Kidney tubule cell (primary cell): Measurements from ENCODE around the gene TMEM131L.
"Not testable (repeated sequence)": the region's sequence is repeated elsewhere in the genome, so short reads cannot be mapped to it uniquely, and the experiment has no call there.

Source experiments
- DNase-seq: peaks from one replicate; pipeline ENCODE4 v3.0.0-alpha.2; 2018; ENCODE audit warnings: low spot score

Gene TMEM131L

DNA sequence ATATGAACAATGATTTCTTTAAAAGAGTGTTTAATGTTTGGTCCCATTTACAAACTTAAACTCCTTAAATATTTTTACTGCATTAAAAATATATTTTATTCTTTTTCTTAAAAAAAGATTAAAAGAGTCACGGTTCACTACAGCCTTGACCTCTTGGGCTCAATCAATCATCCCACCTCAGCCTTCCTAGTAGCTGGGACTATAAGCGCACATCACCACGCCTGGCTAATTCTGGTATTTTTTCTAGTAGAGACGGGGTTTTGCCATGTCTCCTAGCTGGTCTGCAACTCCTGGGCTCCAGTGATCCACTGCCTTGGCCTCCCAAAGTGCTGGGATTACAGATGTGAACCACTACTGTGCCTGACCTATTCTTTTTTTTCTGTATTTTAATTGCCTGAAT, 113.2 kb downstream of the TMEM131L start:
- peak; percentile 24 for DNase-seq

DNA sequence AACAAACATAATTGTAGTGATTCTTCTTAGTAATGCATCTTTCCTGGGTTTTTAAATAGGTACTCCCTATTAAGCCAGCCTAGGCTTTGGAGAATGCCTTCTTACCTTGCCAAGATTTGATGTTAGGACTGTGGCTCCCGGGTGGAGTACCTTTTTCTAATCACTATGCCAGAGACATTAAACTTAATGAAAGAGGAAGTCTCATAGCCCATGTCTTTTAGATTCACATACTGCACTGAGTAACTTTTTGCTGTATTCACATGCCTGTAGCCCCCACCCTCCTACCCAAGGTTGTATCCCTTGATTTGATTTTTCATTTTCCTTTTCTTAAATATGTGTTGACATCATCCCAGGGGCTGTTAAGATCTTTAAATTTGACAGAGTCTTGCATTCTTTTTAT, 113.7 kb downstream of the TMEM131L start:
- DNase-seq: no peak

DNA sequence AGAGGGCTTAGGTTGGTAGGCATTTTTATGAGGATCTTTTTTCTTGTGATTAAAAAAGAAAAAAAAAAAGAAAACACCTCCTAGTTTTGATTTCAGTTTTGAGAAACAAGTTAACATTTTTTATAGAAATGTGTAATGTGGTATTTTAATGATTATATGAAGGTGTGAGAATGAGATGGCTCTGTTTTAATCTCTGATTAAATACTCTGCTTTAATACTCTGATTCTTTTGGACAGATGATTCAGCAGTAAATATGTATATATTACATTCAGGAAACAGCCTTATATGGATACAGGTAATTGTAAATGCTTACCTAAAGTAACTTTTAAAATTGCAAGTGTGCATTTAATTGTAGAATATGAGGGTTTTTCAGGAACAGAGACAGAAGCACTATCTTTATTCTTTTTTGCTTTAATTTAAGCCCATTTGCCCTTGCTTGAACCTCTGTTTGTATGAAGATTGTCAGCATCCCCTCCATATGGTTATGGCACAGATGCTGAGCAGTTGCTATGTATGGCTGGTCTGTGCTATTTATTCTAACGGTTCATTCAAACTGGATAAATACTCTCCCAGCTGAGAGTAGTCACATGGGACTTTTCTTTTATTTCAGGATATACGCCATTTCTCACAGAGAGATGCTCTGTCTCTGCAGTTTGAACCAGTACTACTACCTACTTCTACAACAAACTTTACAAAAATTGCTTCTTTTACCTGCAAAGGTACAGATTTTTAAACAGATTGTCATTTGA, 117.0 kb downstream of the TMEM131L start:
- no peak for DNase-seq

DNA sequence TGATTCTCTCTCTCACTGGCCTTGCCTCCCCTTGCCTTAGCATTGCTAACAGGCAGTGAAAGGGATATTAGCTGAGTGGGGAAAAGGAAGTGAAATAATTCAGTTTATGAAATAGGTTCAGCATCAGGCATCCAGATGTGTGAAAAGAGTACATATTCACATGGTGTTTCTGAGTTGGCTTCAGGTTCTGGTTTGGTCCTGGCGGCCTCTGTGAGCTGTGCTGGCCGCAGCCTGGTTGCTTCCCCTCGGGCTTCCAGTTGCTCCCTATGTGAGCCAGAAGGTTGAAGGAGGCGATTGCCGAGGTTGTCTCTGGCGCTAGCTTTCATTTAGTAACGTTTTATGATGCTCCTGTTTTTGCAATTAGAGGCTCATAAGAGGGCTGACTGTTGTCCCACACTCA, 118.9 kb downstream of the TMEM131L start:
- DNase-seq: no peak

DNA sequence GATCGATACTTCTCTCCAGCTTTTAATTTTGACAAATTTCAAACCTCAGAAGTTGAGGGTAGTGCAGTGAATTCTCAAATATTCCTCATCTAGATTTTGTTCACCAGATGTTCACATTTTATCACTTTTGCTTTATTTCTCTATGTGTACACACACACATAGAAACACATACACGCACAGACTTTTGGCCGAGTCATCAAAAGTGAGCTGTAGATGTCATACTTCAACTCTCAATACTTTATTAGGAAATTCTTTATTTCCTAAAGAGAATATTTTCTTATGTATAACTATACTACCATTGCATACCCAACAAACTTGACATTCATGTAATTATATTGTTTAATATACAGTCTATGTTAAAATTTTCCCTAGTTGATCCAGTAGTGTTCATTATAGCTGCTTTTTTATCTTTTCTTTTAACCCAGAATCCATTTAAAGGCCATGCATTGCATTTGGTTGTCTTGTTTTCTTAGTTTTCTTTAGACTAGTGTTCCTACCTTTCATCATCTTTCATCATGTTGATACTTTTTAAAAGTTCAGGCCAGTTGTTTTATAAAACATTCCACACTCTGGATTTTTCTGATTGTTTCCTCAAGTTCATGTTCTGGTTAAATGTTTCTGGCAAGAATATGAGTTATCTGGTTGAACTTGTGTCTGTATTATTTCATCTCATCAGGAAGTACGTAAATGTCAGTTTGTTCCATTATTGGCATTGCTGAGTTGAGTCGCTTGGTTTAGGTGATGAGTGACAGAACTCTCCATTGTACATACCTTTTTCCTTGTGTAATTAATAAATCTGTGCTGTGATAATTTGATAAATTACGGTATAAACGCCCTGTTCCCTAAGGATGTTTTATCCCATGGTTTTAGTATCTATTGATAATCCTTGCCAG, 123.8 kb downstream of the TMEM131L start:
- no peak for DNase-seq

- DNase-seq: no peak
Measured at GRCh38 chr4:153591441-153591840, 125.3 kb downstream of the TMEM131L start.

- no peak for DNase-seq
Measured at GRCh38 chr4:153592064-153592463, 125.9 kb downstream of the TMEM131L start.

DNA sequence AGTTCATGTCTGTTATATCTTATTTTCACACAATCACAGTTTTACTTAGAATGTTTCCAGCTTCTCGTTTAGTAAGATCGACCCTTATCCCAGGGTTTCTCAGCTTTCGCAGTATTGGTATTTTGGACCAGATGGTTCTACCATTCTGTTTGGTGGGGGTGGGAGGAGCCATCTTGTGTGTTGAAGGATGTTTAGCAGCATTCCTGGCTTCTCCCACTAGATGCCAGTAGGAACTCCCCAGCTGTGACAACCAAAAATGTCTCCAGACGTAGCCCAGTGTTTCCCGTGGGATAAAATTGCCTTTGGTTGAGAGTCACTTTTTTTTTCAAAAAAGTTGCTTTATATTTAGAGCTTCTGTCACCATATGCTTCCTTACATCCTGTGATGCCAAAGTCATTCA, 127.0 kb downstream of the TMEM131L start:
- DNase-seq: no peak

DNA sequence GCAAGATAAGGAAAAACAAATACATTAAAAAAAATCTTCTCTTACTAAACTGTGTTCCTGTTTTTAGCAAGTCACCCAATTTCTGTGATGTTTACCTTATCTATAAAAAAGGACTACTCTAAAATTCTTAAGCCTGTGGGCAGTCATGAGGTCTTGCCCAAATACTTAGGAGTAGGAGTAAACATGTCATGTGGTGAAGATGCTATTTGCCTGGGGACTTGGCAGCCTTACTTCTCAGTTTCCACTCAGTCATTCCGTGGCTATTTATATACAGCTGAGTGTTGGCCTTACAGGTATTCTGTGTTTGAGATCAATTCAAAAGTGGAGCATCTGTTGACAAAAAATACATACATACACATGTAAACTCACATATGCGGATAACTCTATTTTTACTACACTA, 128.1 kb downstream of the TMEM131L start:
- DNase-seq: no peak

DNA sequence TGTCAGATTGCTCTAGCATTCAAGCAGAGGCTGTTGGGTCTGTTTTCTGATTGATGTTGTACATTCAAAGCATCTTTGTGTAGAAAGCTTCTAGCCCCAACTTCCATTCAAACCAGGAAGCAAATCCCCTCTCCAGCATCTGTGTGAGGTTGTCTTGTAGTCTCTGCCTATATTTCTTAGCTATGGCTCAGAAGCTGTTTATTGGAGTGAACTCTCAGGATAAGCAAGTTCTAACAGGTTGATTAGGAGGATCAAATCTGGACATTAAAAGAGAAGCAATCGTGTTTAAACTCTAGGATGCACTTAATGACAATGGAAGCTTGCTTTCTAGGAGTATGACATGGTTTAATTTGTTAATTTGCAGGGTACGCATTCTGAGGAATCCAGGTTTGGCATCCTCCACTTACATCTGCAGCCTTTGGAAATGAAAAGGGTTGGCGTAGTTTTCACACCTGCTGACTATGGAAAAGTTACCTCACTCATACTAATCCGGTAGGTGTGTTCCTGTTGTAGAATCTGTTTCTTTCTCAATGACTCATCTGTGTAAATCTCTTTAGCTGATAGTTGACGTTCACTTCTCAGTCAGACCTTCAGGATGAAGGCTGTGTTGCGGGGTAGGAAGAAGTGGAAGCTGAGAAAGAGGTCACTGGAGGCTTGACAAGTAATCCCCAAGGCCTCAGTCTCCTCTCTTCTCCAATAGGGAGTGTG, 129.9 kb downstream of the TMEM131L start:
- DNase-seq: no peak

DNA sequence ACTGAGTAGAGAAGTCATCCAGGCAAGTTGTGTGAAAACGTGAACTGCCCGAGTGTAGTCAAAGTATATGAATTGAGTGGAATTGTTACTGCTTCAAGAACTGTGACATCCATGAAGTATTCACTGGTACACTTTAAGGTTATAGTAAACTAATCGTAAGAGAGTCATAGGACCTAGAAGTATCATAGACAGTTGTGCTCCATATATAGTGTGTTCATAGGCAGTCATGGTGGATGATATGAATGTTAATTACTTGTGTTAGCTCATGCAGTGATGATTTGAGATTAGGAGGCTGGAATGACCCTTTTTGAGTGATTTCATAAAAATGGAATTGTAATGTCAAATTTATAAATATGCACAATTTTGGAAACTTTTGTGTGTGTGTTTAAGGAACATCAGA, 136.6 kb downstream of the TMEM131L start:
- no peak for DNase-seq

DNA sequence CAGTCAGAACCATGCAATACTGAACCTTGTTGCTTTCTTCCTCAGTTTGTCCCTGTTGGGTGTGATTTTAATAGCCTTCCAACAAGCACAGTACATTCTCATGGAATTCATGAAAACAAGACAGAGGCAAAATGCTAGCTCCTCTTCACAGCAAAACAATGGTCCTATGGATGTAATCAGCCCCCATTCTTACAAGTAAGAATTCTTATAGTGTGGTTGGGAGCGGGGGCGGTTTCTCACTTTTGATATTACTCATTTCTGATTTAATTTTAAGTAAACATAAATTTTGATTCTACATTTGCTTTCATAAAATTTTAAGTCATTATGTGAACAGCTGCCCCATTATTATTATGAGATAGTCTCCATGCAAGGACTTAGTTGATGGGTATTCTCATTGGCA, 137.1 kb downstream of the TMEM131L start:
- no peak for DNase-seq

- DNase-seq: no peak
Measured at GRCh38 chr4:153603835-153604234, 137.7 kb downstream of the TMEM131L start.

DNA sequence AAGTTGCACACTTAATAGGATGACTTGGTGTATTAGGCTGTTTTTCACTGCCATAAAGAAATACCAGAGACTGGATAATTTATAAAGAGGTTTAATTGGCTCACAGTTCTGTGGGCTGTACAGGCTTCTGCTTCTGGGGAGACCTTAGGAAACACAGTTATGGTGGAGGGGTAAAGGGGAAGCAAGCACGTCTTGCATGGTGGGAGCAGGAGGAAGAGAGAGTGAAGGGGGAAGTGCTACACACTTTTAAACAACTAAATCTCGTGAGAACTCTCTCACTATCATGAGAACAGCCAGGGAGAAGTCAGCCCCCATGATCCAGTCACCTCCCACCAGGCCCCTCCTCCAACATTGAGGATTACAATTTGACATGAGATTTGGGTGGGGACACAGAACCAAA, 142.9 kb downstream of the TMEM131L start:
- DNase-seq: not testable (repeated sequence)

DNA sequence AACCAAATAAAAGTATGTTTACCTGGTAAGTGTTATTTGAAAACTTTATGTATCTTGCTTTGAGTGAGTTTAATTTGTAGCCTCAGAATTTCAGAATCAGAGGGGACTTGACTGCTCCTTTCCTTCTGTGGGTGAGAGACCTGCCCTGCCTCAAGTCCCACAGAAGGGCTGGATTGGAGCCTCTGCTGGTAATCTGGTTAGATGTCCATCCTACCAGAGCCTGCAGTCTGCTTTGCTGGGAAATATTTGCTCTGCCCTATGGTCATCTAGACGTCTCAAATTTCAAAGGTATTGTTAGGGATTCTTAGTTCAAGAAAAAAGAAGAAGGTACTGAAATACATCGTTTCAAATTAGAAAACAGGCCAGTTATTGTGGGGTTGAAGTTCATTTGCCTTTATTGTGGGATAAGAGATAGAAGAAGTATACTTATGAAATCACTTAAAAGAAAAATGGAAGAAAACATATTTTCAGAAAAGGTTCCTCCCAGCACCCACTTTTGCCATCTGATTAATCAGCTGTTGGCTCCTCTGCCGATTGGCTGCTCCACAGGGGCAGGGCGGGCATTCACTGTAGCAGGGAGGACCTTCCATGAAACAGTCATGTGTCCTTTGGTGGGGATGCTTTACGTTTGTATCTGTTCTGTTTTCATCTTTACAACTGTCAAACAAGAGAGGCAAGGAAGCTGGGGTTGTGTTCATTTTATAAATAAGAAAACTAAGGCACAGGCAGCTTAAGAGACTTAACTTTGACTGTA, 144.6 kb downstream of the TMEM131L start:
- no peak for DNase-seq

- DNase-seq: peak; percentile 26
Measured at GRCh38 chr4:153611679-153612078, 145.5 kb downstream of the TMEM131L start.

DNA sequence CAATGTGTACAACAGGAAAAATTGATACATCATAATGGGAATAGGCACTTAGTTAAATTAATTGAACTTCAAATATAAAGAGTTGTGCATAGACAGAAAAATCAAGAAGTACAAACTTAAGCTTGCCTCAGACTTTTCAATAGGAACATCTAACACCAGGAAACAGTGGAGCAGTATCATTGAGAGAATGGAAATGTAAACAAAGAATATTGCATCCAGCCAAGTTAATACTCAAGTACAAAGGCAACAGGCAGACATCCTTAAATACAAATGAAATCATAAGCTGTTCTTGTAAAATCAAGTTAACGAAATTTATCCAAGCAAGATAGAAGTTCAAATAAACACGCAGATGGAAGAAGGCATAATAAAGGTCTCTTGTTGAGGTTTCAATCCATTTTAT, 146.7 kb downstream of the TMEM131L start:
- no peak for DNase-seq

DNA sequence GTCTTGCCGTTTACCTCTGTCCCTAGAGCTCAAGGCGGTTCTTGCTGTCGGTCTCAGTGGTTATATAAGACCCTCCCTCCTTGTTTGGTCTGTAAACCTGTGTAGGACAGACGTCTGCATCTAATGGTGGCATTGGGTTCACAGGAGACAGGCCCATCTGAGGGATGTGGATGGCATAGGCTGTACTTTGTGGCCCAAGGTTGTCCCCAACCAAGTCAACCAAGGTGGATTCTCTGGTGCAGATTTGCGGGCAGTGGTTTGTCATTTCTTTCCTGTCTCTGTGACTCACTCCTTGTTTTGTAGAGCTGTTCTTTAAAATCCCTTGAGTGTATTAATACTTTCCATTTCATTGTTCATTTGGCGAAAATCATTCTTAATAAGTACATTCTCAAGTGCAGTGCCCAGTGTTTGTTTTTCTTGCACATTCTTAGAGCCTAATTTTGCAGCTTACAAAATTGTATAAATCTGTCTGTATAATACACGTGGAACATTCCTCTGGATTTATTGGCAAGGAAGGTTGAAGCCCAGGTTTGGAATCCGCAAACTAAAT, 149.9 kb downstream of the TMEM131L start:
- DNase-seq: no peak

- no peak for DNase-seq
Measured at GRCh38 chr4:153618833-153619232, 152.7 kb downstream of the TMEM131L start.

GRCh38 chr4:153619811-153620210, 153.7 kb downstream of the TMEM131L start:
- DNase-seq: no peak

DNA sequence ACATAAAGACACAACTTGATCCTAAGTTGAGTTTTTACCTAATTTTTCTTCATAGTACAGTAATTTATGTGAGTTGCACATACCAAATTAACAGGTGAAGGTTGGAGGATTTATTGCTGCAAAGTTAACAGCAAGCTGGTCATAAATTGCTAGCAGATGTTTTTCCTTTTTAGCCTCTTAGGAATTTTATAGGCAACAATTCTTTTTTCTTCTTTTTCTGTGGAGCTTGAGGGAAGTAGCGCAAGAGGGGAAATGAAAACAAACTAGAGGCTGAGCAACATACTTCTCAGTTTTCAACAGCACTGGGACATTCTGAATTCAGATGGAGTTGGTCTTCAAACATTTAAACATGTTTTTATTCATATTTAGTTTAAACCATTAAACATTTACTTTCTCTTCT, 154.2 kb downstream of the TMEM131L start:
- DNase-seq: no peak

DNA sequence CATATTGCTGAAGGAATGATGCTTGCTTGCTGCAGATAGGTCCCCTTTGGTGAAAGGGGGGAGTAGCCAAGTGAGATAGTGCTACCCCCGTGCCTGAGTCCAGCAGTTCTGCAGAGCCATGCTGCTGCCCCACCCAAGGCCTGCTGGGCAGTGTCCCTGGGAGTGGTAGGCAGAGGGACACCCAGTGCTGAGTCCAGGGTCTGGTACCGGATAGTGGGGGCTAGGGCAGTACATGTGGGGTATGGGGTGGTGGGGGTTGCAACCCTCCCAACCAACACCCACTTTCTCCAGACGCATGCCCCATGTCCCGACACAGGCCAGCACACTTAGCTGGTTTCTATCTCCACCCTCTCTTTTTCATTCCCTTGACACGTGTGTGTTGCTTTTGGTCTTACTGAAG, 155.9 kb downstream of the TMEM131L start:
- no peak for DNase-seq
